ENCODE results near the gene TBX21.
A peak's percentile ranks its signal among the peaks of the same experiment; 100 is the strongest.

TBX21 gene, protein sequence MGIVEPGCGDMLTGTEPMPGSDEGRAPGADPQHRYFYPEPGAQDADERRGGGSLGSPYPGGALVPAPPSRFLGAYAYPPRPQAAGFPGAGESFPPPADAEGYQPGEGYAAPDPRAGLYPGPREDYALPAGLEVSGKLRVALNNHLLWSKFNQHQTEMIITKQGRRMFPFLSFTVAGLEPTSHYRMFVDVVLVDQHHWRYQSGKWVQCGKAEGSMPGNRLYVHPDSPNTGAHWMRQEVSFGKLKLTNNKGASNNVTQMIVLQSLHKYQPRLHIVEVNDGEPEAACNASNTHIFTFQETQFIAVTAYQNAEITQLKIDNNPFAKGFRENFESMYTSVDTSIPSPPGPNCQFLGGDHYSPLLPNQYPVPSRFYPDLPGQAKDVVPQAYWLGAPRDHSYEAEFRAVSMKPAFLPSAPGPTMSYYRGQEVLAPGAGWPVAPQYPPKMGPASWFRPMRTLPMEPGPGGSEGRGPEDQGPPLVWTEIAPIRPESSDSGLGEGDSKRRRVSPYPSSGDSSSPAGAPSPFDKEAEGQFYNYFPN

DNA sequence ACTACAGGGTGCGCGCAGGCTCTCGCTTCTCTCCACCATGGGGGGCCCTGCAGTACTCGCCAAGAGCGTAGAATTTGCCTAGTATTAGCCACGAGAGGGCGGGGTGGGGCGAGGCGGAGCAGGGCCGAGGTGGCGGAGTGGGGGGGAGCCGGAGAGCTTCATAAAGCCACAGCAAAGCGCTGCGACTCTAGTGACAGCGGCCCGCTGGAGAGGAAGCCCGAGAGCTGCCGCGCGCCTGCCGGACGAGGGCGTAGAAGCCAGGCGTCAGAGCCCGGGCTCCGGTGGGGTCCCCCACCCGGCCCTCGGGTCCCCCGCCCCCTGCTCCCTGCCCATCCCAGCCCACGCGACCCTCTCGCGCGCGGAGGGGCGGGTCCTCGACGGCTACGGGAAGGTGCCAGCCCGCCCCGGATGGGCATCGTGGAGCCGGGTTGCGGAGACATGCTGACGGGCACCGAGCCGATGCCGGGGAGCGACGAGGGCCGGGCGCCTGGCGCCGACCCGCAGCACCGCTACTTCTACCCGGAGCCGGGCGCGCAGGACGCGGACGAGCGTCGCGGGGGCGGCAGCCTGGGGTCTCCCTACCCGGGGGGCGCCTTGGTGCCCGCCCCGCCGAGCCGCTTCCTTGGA lies at the start of gene TBX21:
Gene TBX21 (plus strand): TSS at position 190 of the 627 bp plus-strand sequence. CDS start 219 bp downstream, at position 409.
- DNase-seq (ENCODE audit: low spot score): peak; percentile 40

DNA sequence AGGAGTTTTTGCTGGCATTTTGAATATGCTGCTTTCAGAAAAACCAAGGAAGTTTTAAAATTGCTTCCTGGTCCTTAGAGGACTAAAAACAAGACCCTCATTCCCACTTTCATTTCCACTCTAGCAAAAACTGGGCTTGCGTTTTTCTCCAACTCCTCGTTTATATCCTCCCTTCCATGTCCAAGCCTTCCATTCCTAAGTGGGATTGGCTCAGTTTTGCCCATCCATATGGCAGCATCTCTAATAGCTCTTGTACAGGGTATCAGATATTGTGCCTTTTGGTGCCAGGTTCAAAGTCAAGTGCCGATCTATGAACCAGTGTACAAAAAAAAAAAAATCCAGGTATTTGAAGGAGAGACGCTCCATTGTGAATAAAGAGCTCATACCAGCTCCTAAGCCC lies 49.0 kb upstream of the TBX21 start:
- no peak for DNase-seq (ENCODE audit: low spot score)

DNA sequence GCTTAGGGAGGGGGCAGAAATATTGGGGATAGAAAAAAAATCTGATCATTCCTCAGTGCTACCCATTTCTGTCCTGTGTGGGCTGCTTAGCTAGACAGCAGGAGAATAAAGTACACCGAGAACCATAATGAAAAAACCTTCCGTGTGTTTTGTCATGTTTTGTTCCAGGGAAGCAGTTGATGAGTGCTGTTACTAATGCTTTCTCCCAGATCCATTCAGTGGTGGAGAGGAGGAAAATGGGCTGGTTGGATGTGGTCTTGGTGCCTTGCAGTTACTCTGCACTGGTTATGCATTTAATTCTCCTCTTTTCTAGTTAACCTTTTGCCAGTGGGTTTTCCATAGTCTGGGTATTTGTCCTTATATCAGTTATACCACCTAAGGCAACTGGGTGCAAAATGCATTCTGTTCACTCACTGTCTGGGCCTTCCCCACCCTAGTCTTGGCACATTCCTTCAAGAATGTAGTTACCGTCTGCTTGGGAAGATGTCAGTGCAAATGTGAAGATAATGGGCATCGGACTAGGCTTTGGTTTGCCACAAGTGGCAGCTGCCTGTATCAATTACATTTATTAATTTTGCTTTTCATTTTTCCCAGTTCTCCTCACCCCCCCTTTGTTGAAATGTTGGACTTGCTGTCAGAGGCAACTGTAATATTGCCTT lies 48.4 kb upstream of the TBX21 start:
- no peak for DNase-seq (ENCODE audit: low spot score)

- peak; percentile 65 for DNase-seq (ENCODE audit: low spot score)
Observed at GRCh38 chr17:47685556-47686275, 47.3 kb upstream of the TBX21 start.

- DNase-seq (ENCODE audit: low spot score): peak; percentile 90
Observed at GRCh38 chr17:47686276-47686635, 46.8 kb upstream of the TBX21 start.

DNA sequence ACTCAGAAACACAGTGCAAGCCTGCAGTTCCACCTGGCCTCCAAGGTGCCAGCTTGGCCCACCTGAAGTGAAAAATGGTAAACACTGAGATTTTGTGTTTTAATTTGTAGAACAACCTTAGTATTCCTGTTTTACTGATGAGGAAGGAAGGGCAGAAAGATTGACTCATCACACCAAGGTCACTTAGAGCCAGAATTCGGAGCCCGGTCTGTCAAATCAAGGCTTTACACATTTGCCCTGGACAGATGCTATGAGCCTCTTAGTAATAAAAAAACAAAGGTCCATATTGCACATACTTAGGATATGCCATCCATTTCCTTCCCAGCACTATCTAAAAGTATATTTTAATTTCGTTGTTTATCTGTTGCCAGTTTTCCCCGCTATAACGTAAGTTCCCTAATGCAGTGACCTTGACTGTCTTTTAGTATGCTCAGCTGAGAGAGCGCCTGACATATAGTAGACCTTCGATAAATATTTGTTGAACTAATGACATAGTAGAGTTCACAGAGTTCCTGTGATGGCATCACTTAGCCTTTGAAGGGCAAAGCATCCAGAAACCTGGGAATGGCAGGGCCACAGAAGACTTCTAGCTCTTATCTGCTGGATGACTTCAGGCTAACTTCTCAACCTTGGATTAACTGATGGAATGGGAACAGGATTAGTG lies 46.2 kb upstream of the TBX21 start:
- DNase-seq (ENCODE audit: low spot score): no peak

DNA sequence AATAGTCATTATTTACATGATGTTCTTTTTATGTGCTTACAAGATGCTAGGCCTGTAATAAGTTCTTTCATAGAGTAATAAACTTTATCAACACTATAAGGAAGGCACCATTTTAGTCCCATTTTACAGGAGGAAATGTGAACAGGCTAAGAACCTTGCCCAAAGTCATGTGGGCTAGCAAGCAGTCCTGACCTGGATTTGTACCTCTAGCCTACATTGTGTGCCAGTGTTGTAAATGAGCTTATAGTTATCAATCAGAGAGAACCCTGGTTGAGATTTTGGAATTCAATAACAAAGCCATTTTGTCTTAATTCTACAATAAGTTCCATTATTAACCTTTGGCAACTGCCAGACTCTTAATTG lies 45.7 kb upstream of the TBX21 start:
- DNase-seq (ENCODE audit: low spot score): no peak

DNA sequence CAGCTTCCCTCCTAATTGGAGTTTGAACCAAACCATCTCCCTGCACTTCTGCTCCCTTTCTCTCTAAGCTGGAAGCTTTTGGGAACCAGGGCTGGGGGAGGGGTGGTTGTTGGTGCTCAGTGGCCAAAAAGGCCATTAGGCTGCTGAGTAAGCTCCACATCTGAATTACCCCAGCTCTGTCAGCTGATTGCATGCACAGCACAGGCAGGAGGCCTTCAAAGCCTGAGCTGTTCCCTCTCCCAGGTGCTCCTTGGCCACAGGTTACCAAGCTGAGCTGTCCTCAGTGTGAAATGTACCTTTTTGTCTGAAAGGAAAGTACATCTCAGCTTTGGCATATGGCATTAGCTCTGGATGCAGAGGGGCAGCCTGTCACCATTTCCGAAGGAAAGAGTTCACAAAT lies 45.3 kb upstream of the TBX21 start:
- peak; percentile 65 for DNase-seq (ENCODE audit: low spot score)

DNA sequence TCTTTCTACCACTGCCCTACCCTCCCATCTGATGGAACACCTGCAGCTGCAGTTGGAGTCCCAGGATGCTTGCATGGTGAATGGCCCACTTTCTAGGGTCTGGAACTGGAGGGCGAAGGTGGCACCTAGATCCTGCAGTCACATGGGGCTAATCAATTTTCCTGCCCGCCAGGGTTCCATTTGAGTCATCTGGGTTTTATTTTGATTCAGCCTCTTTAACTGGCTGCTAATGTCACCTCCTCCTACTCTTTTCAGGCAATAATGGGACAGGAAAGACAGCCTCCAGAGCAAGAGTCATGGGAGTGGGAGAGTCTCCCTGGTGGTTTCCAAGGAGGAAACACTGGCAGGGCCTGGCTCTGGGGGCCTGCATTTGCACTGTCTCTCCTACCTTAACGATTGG lies 42.9 kb upstream of the TBX21 start:
- DNase-seq (ENCODE audit: low spot score): no peak

DNA sequence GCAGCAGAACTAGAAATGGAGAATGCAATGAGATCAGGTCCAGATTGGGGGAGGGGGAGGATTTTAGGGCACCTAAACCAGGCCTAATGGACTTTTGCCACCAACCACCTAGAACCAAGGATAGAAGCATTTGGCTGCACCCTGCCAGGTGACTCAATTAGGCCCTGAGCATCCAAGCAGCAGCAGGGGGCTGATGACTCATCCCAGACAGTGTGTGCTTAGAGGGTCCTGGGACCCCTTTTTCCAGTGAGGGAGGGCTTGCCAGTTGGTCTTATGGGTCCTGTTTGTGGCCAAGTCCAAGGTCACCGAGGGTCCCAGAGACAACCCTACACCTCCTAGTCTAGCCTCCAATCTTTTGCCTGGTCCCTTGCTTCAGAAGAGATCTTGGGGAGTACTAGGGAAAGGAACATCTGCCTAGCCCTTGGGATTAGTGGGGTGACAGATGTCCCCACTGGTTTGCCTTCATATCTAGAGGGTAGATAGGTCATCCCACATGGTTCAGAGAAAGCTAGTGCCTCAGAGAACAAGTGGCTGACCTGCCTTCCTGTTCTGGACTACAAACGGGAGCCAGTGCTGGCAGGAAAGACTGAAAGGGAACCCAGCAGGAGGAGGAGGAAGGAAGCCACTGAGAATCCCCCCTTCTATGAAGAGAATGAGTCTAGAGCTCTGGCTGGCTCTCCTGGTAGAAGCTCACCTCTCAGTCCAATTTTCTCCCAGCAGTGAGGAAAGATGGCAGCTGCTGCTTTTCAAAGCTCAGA lies 40.7 kb upstream of the TBX21 start:
- DNase-seq (ENCODE audit: low spot score): no peak

- no peak for DNase-seq (ENCODE audit: low spot score)
Observed at GRCh38 chr17:47692895-47693730, 39.9 kb upstream of the TBX21 start.

- DNase-seq (ENCODE audit: low spot score): no peak
Observed at GRCh38 chr17:47693731-47694580, 39.1 kb upstream of the TBX21 start, which contains the start of gene TBKBP1. TBKBP1 (plus strand) TSS chr17:47694161; CDS start chr17:47696113, 1,952 bp downstream.

GRCh38 chr17:47694581-47695428 lies 38.2 kb upstream of the TBX21 start:
- no peak for DNase-seq (ENCODE audit: low spot score)

- no peak for DNase-seq (ENCODE audit: low spot score)
Observed at GRCh38 chr17:47695429-47696376, 37.3 kb upstream of the TBX21 start.

DNA sequence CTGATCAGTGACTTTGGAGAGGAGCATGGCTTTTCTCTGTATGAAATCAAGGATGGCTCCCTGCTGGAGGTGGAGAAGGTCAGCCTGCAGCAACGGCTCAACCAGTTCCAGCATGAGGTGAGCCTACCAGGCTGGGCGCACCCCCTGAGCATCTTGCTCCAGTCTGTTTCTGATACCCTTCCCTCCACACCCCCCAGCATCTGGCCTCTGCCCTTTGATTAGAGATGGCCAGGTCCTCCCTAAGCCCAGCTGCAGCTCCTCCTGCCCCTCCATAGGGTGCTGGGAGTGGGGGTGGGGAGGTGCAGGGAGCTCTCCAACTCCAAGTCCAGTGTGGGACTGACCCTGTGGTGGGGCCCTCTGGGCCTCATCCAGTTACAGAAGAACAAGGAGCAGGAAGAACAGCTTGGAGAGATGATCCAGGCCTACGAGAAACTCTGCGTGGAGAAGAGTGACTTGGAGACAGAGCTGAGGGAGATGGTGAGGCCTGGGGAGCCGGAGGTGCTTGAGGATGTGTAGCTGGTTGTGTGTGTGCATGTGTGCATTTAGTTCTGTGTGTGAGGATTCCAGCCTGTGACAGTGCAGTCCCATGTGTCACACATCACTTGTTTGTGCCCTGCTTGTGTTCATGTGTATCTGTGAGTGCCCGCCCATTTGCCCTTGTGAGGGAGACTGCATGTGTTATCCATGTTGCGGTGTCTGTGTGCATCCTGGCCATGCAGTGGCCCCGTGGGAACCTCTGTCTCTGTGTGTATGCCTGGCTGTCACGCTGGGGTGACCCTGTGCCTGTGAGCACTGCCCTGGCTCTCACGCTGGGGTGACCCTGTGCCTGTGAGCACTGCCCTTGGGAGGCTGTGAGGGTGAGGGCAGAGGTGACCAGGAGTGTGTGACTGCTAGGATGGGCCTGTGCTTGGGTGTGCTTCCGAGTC lies 36.1 kb upstream of the TBX21 start:
- DNase-seq (ENCODE audit: low spot score): no peak

Measured in kidney tubule cell (primary cell).